ENCODE data around the gene PIGV. TPM values are rescaled to one million over a fixed set of nuclear protein-coding genes. Genes with fewer than 3 reads are reported as not detected.
A peak's percentile ranks its signal among the peaks of the same experiment; 100 is the strongest.
"Not testable (repeated sequence)": the region's sequence is repeated elsewhere in the genome, so short reads cannot be mapped to it uniquely, and the experiment has no call there.

PIGV gene
- total and polyA plus RNA-seq, 2 experiments from 2014 or later: 12.4 to 13.7 TPM

DNA sequence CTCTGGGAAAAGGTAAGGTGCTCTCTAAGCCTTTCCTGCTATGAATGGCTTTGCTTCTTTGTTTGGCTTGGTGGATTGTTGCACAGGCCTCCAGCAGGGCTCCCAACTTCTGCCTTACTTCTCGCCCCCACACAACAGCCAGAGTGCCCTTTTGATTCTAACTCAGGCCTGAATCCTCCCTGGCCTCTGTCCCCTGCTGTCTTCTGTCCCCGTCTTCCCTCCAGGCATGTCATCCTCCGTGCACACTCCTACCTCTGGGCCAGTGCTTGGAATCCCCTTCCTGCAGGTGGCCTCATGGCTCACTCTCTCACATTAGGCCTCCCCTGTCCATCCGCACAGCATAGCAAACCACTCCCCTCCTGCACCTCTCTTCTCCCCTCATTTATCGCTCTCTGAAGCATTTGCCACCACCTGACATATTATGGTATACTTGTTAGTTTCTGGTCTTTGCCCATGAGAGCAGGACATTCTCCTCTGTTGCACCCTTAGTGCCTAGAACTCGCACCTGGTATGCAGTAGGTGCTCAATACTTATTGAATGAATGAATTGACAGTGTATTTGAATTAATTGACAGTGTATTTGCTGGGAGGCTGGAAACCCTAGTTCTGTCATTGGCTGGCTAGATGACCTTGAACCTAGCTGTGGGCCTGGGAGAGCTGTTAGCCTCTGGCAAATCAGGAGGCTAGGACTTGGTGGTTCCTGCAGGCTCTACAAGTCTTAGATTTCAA lies 41.6 kb downstream of the PIGV start:
- Histone ChIP-seq H3K27me3 (no peaks in the 10 kb centered on the region), H3K4me1 (ENCODE audit: low read depth) (peaks cover 22% of the 10 kb centered on the region), H3K9me3 (ENCODE audit: low read depth) (no peaks in the 10 kb centered on the region), H3K4me3 (no peak overlapping the region), H3K36me3 (peaks cover 12% of the 10 kb centered on the region), H3K27ac (peak overlapping the region; percentile 2)
- DNase-seq (ENCODE audit: low read depth in 1 of 2, low spot score in 1 of 2): no peak
- TF ChIP-seq, protein P1, sequence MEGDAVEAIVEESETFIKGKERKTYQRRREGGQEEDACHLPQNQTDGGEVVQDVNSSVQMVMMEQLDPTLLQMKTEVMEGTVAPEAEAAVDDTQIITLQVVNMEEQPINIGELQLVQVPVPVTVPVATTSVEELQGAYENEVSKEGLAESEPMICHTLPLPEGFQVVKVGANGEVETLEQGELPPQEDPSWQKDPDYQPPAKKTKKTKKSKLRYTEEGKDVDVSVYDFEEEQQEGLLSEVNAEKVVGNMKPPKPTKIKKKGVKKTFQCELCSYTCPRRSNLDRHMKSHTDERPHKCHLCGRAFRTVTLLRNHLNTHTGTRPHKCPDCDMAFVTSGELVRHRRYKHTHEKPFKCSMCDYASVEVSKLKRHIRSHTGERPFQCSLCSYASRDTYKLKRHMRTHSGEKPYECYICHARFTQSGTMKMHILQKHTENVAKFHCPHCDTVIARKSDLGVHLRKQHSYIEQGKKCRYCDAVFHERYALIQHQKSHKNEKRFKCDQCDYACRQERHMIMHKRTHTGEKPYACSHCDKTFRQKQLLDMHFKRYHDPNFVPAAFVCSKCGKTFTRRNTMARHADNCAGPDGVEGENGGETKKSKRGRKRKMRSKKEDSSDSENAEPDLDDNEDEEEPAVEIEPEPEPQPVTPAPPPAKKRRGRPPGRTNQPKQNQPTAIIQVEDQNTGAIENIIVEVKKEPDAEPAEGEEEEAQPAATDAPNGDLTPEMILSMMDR (IDR thresholded peaks at IDR 0.05; ENCODE audit: low read depth, low read length): no peak

DNA sequence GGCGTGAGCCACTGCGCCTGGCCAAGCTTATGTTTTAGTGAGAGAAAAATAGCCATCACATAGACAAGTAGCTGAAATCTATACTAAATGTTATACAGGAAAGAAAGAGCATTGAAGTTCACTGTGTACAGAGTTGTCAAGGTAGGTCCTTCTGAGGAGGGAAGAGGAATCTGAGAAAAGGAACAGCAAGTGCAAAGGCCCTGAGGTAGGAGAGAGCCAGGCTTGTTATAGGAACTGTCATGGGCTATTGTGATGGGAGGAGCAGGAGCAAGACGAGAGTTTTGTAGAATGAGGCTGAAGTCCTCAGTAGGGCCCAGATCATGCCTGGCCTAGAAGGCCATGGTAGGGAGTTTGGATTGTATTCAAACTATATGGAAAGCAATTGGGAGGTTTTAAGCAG lies 43.3 kb downstream of the PIGV start:
- H3K4me1 ChIP-seq (ENCODE audit: low read depth): peaks cover 17% of the 10 kb centered on the region
- no peaks in the 10 kb centered on the region for H3K9me3 ChIP-seq (ENCODE audit: low read depth)
- H3K27ac ChIP-seq: no peak overlapping the region
- TF ChIP-seq, protein P1 (IDR thresholded peaks at IDR 0.05; ENCODE audit: low read depth, low read length): no peak
- peaks cover 15% of the 10 kb centered on the region for H3K36me3 ChIP-seq
- DNase-seq (ENCODE audit: low read depth in 1 of 2, low spot score in 1 of 2): no peak
- no peaks in the 10 kb centered on the region for H3K27me3 ChIP-seq
- no peak overlapping the region for H3K4me3 ChIP-seq

DNA sequence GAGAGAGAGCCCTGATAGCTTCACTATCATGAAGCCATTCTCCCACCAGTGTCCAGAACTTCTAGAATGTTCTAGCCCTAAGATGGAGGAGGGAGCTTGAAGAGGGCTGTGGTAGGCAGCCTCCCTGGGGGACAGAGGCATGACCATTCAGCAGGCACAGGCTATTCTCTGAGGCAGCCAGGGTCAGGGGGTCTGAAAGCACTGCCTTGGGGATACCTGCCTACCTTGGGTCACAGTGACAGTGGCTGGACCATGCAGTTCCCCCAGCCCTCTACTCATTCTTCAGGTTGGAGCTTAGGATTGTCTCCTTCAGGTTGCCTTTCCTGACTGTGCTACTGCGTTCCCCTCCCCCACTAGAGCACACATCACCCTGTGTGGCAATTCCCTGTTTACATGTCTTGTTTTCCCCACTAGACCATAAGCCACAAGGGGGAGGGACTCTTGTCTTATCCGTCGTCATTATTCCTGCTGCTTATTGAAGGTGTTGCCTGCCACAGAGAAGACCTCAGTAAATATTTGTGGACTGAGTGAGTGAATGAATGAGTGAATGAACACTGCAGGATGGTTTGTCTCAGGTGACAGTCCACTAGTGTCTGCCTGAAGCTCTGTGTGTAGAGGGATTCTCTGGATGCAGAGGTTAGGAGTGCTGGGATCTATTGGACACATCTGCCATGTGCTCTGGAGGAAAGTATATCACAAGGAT lies 43.9 kb downstream of the PIGV start:
- Histone ChIP-seq H3K27me3 (no peaks in the 10 kb centered on the region), H3K27ac (no peak overlapping the region), H3K4me3 (no peak overlapping the region), H3K4me1 (ENCODE audit: low read depth) (peaks cover 14% of the 10 kb centered on the region), H3K9me3 (ENCODE audit: low read depth) (no peaks in the 10 kb centered on the region), H3K36me3 (peaks cover 15% of the 10 kb centered on the region)
- TF ChIP-seq, protein P1 (IDR thresholded peaks at IDR 0.05; ENCODE audit: low read depth, low read length): no peak
- DNase-seq (ENCODE audit: low read depth in 1 of 2, low spot score in 1 of 2): peak in 1 of 2 donors; percentile 25

DNA sequence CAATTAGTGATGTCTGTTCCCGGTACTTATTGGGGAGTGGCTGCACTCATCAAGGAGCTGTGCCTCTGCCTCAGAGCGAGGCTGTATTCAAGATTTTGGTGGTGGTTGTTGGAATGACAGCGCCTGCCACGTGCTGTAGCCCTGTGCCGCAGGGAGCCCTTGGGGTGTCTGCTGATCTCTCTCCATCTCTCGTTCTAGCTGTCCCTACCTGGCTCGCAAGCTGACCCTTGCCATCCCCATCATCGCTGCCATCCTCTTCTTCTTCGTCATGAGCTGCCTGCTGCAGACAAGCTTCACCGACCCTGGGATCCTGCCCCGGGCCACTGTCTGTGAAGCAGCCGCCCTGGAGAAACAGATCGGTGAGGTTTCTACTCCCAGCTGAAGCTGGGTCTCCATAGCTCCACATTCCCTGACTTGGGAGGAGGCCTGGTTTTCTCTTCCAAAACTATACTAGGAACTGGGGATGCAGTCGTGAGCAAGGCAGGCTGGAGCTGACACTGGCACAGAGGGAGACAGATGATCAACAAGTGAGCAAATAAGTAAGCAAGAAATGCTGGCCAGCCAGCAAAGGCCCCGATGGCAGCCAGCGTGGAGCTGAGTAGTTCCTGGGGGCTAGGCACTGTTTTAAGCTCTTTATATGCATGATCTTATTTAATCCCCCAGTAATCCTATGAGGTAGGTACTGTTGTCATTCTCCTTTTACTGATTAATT lies 44.7 kb downstream of the PIGV start:
- Histone ChIP-seq H3K36me3 (peaks cover 15% of the 10 kb centered on the region), H3K4me1 (ENCODE audit: low read depth) (peaks cover 14% of the 10 kb centered on the region), H3K9me3 (ENCODE audit: low read depth) (no peaks in the 10 kb centered on the region), H3K27me3 (no peaks in the 10 kb centered on the region), H3K27ac (no peak overlapping the region), H3K4me3 (no peak overlapping the region)
- DNase-seq (ENCODE audit: low read depth in 1 of 2, low spot score in 1 of 2): no peak
- TF ChIP-seq, protein P1 (IDR thresholded peaks at IDR 0.05; ENCODE audit: low read depth, low read length): no peak

DNA sequence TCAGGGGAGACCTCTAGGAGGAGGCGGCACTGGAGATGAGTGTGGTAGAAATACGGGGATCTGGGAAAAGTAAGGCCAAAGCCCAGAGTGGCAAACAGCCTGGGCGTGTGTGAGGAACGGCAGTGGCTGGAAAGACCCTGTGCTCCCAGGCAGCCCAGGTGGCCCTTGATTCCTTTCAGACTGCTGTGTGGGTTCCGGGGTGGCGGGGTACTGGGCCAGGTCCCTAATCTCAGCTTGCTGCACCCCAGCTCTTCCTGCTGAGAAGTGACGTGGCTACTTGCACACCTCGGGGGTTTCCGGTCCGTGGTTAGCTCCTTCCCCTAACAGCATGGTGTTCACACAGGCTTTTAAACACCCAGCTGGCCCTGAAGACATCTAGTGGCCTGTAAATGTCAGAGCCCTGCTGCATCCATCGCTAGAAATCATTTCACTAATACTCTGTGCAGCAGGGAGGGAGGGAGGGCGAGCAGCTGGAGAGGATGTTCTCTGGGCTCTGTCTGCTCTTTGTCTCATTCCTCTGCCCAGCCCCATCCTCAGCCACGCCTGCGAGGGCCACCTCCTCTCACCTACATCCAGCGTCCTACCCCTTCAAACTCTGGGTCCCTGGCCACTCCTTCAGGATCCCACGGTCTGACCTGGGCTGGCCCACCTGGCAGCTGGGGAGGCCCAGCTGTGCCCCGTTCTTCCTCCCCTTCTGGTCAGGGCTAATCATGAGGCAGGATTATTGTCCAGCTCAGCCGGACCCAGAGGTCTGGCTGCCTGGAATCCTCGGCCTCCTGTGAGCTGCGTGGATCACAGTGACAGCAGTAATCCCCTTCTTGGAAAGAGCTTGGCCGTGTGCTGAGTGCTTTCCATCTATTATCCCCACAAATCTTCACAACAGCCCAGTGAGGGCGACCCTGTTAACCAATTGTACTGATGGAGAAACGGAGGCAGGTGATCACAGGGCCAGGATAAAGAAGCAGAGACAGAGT lies 46.0 kb downstream of the PIGV start:
- H3K27ac ChIP-seq: no peak overlapping the region
- TF ChIP-seq, protein P1 (IDR thresholded peaks at IDR 0.05; ENCODE audit: low read depth, low read length): no peak
- DNase-seq (ENCODE audit: low read depth in 1 of 2, low spot score in 1 of 2): no peak

DNA sequence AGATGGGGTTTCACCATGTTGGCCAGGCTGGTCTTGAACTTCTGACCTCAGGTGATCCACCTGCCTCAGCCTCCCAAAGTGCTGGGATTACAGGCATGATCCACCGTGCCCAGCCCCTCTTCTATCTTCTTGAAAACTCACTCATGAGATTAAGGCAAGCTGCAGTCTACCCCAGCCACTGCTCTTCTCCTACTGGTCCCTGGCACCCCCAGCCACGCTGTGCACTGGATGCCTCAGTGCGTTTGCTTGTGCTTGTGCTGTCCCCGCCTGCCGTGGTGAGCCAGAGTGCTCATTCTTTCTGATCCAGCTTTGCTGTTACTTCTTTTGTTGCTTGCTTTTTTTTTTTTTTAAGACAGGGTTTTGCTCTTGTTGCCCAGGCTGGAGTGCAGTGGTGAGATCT lies 49.9 kb downstream of the PIGV start:
- H3K9me3 ChIP-seq (ENCODE audit: low read depth); H3K27ac ChIP-seq; H3K4me1 ChIP-seq (ENCODE audit: low read depth); DNase-seq (ENCODE audit: low read depth in 1 of 2, low spot score in 1 of 2); H3K27me3 ChIP-seq; H3K4me3 ChIP-seq: not testable (repeated sequence)
- peaks cover 14% of the 10 kb centered on the region for H3K36me3 ChIP-seq

More for the DNA sequence above, 46.0 kb downstream of the PIGV start:
- H3K36me3 ChIP-seq: peaks cover 15% of the 10 kb centered on the region
- H3K27me3 ChIP-seq: no peaks in the 10 kb centered on the region
- no peaks in the 10 kb centered on the region for H3K9me3 ChIP-seq (ENCODE audit: low read depth)
- H3K4me3 ChIP-seq: no peak overlapping the region
- peaks cover 5% of the 10 kb centered on the region for H3K4me1 ChIP-seq (ENCODE audit: low read depth)

Measured in cardiac muscle cell (in vitro differentiated cells and primary cell).